DMS114 treated with DMSO at 0.1 percent for 48 hours (cell line): ENCODE data around the gene CAPN13.

Source experiments
- DNase-seq: peaks from one replicate; lab custom pipeline; 2025; ENCODE audit not compliant: unreplicated experiment; lab: John Stamatoyannopoulos, UW

CAPN13 gene

GRCh38 chr2:30705711-30706533, 101.3 kb downstream of the CAPN13 start:
- DNase-seq = no peak

- no peak for DNase-seq
Measured at GRCh38 chr2:30705056-30705455, 102.2 kb downstream of the CAPN13 start.

- no peak for DNase-seq
Measured at GRCh38 chr2:30704309-30705020, 102.8 kb downstream of the CAPN13 start.

- no peak for DNase-seq
Measured at GRCh38 chr2:30702694-30703093, 104.6 kb downstream of the CAPN13 start.

GRCh38 chr2:30701782-30702181, 105.5 kb downstream of the CAPN13 start:
- DNase-seq = no peak

GRCh38 chr2:30697242-30698103, 109.8 kb downstream of the CAPN13 start:
- DNase-seq = peak; percentile 18

- no peak for DNase-seq
Measured at GRCh38 chr2:30695749-30696148, 111.5 kb downstream of the CAPN13 start.

- DNase-seq = no peak
Measured at GRCh38 chr2:30694286-30695055, 112.8 kb downstream of the CAPN13 start.

- DNase-seq = no peak
Measured at GRCh38 chr2:30693821-30694281, 113.4 kb downstream of the CAPN13 start.

- no peak for DNase-seq
Measured at GRCh38 chr2:30692829-30693275, 114.4 kb downstream of the CAPN13 start.

GRCh38 chr2:30691948-30692828, 115.1 kb downstream of the CAPN13 start:
- no peak for DNase-seq

GRCh38 chr2:30691091-30691947, 115.9 kb downstream of the CAPN13 start:
- no peak for DNase-seq

- DNase-seq = no peak
Measured at GRCh38 chr2:30690126-30690561, 117.1 kb downstream of the CAPN13 start.

- no peak for DNase-seq
Measured at GRCh38 chr2:30689496-30690125, 117.6 kb downstream of the CAPN13 start.

- no peak for DNase-seq
Measured at GRCh38 chr2:30688956-30689401, 118.3 kb downstream of the CAPN13 start.

GRCh38 chr2:30686669-30687068, 120.6 kb downstream of the CAPN13 start:
- no peak for DNase-seq

GRCh38 chr2:30686000-30686399, 121.2 kb downstream of the CAPN13 start:
- DNase-seq = no peak

- DNase-seq = no peak
Measured at GRCh38 chr2:30684996-30685395, 122.2 kb downstream of the CAPN13 start.
